IMR-90 (cell line): ENCODE data around the gene ANKRD33B. TPM values are rescaled to one million over a fixed set of nuclear protein-coding genes. Genes with fewer than 3 reads are reported as not detected.

ENCODE experiments used
- ATAC-seq: fragments of 200-7000 bp; cut with Tn5 transposase; 2 replicates; pipeline ENCODE4 v1.9.1; 2020; ENCODE audit warnings: low read depth, mild to moderate bottlenecking, moderate library complexity
- BruUV-seq: library from RNA; stranded (reverse); fragments of 400-500 nt; replicated peaks from 2 replicates; lab custom pipeline; 2021; lab: Mats Ljungman, UMichigan
- CTCF ChIA-PET: fragments of 300-600 bp; formaldehyde crosslinking; extraction: SDS; loops from one replicate; lab custom pipeline; 2021; ENCODE audit warnings: antibody characterized with exemption; lab: Yijun Ruan, JAX
- POLR2A ChIA-PET: fragments of 300-600 bp; sonication (Branson Sonifier 250); formaldehyde crosslinking; loops from one replicate; lab custom pipeline; 2022; ENCODE audit warnings: antibody characterized with exemption; ENCODE audit not compliant: unreplicated experiment; lab: Charles Lee
- DNase-seq: peaks from one replicate; pipeline ENCODE4 v3.0.0; 2013
- H2AFZ ChIP-seq: replicated peaks from 2 replicates; pipeline ENCODE3; 2013; ENCODE audit warnings: low read length, mild to moderate bottlenecking; ENCODE audit not compliant: poor library complexity
- H2AK5ac ChIP-seq: 2 replicates; pipeline ENCODE4 v1.6.1; 2013; ENCODE audit warnings: low read depth, low read length, inconsistent platforms
- H2AK9ac ChIP-seq: replicated peaks from 2 replicates; pipeline ENCODE3; 2013; ENCODE audit warnings: mild to moderate bottlenecking, low read depth, low read length, moderate library complexity; ENCODE audit not compliant: poor library complexity
- H2BK120ac ChIP-seq: 2 replicates; pipeline ENCODE4 v1.6.1; 2013; ENCODE audit warnings: low read depth, low read length, inconsistent platforms
- H2BK15ac ChIP-seq: 3 replicates; pipeline ENCODE4 v1.6.1; 2013; ENCODE audit warnings: low read depth, low read length, inconsistent platforms
- H2BK20ac ChIP-seq: 2 replicates; pipeline ENCODE4 v1.6.1; 2013; ENCODE audit warnings: low read depth, mild to moderate bottlenecking, inconsistent platforms, low read length, moderate library complexity
- H2BK5ac ChIP-seq: 2 replicates; pipeline ENCODE4 v1.6.1; 2013; ENCODE audit warnings: mild to moderate bottlenecking, low read depth, low read length, inconsistent platforms; ENCODE audit not compliant: poor library complexity, severe bottlenecking
- H3K14ac ChIP-seq: replicated peaks from 2 replicates; pipeline ENCODE4 v1.6.1; 2013; ENCODE audit warnings: low read depth, low read length, inconsistent platforms
- H3K18ac ChIP-seq: 2 replicates; pipeline ENCODE4 v1.6.1; 2013; ENCODE audit warnings: low read depth, low read length, control low read depth
- H3K23ac ChIP-seq: 2 replicates; pipeline ENCODE4 v1.6.1; 2013; ENCODE audit warnings: low read depth, low read length, inconsistent platforms
- H3K27ac ChIP-seq: 2 replicates; pipeline ENCODE4 v1.5.1; 2013; ENCODE audit warnings: mild to moderate bottlenecking, control low read depth, low read length; ENCODE audit not compliant: insufficient read depth
- H3K27me3 ChIP-seq: 2 replicates; pipeline ENCODE4 v1.6.1; 2013; ENCODE audit warnings: low read length; ENCODE audit not compliant: control insufficient read depth, insufficient read depth
- H3K36me3 ChIP-seq: 2 replicates; pipeline ENCODE4 v1.6.1; 2013; ENCODE audit warnings: low read length, mixed read lengths; ENCODE audit not compliant: control insufficient read depth, insufficient read depth
- H3K4ac ChIP-seq: 2 replicates; pipeline ENCODE4 v1.6.1; 2013; ENCODE audit warnings: low read depth, low read length, inconsistent platforms
- H3K4me1 ChIP-seq: 2 replicates; pipeline ENCODE4 v1.6.1; 2013; ENCODE audit warnings: low read length, mixed read lengths; ENCODE audit not compliant: control insufficient read depth, insufficient read depth
- H3K4me2 ChIP-seq: 2 replicates; pipeline ENCODE4 v1.6.1; 2013; ENCODE audit warnings: low read depth, mild to moderate bottlenecking, control low read depth, low read length, moderate library complexity
- H3K4me3 ChIP-seq: 2 replicates; pipeline ENCODE4 v1.5.1; 2013; ENCODE audit warnings: low read depth, mild to moderate bottlenecking, control low read depth, low read length, moderate library complexity; ENCODE audit not compliant: insufficient read depth
- H3K56ac ChIP-seq: 2 replicates; pipeline ENCODE4 v1.6.1; 2013; ENCODE audit warnings: low read length, inconsistent platforms; ENCODE audit not compliant: insufficient read depth; ENCODE audit errors: extremely low read depth
- H3K79me1 ChIP-seq, 2 experiments: 2 replicates each; pipeline ENCODE4 v1.6.1; 2013; ENCODE audit warnings: low read length in 2 of 2, inconsistent platforms in 1 of 2, low read depth in 1 of 2
- H3K9ac ChIP-seq: 2 replicates; pipeline ENCODE4 v1.6.1; 2013; ENCODE audit warnings: low read depth, low read length, control low read depth
- H3K9me1 ChIP-seq: 2 replicates; pipeline ENCODE4 v1.6.1; 2013; ENCODE audit warnings: low read length, inconsistent platforms; ENCODE audit not compliant: insufficient read depth
- H3K9me3 ChIP-seq: 2 replicates; pipeline ENCODE4 v1.6.1; 2013; ENCODE audit warnings: low read length; ENCODE audit not compliant: control insufficient read depth, insufficient read depth
- H4K20me1 ChIP-seq: 2 replicates; pipeline ENCODE4 v1.6.1; 2013; ENCODE audit warnings: low read length, inconsistent platforms; ENCODE audit not compliant: insufficient read depth
- H4K5ac ChIP-seq: 2 replicates; pipeline ENCODE4 v1.6.1; 2013; ENCODE audit warnings: mild to moderate bottlenecking, low read depth, low read length, control low read depth
- H4K8ac ChIP-seq, 2 experiments: 2 replicates each; pipeline ENCODE4 v1.6.1; 2013; ENCODE audit warnings: low read depth in 2 of 2, low read length in 2 of 2, control low read depth in 1 of 2, inconsistent platforms in 1 of 2
- H4K91ac ChIP-seq: 2 replicates; pipeline ENCODE4 v1.6.1; 2013; ENCODE audit warnings: low read depth, low read length, inconsistent platforms; ENCODE audit not compliant: insufficient read depth
- CHD1 ChIP-seq: IDR thresholded peaks from 2 replicates; pipeline ENCODE4 v1.6.1; 2012; ENCODE audit warnings: low read depth, low read length, improper control_type of control experiment
- MXI1 ChIP-seq: IDR thresholded peaks from 2 replicates; pipeline ENCODE4 v1.6.1; 2012; ENCODE audit warnings: low read depth, mild to moderate bottlenecking, low read length, moderate library complexity, borderline replicate concordance
- NFE2L2 ChIP-seq: fragments of 150-350 bp; IDR thresholded peaks from 2 replicates; pipeline ENCODE4 v1.6.1; 2016; ENCODE audit warnings: low read depth, mild to moderate bottlenecking, low read length
- POLR2A ChIP-seq: IDR thresholded peaks from 2 replicates; pipeline ENCODE4 v1.6.1; 2012; ENCODE audit warnings: mild to moderate bottlenecking, low read depth, low read length
- RCOR1 ChIP-seq: IDR thresholded peaks from 2 replicates; pipeline ENCODE4 v1.6.1; 2012; ENCODE audit warnings: mild to moderate bottlenecking, low read length, improper control_type of control experiment; ENCODE audit not compliant: insufficient replicate concordance
- RFX5 ChIP-seq: IDR thresholded peaks from 2 replicates; pipeline ENCODE4 v1.8.0; 2012; ENCODE audit warnings: low read depth, mild to moderate bottlenecking, low read length, moderate library complexity
- WGBS, 2 experiments: methylation state at CpG; one replicate each; pipeline versions ENCODE4 v1.1.5 to v1.1.7; 2013; ENCODE audit warnings: missing lambda C conversion rate in 2 of 2; ENCODE audit not compliant: insufficient read length in 1 of 2; ENCODE audit errors: extremely low coverage in 2 of 2; 5-methylcytosine and 5-hydroxymethylcytosine counted together
- dilution Hi-C: fragments of 300-500 bp; cut with HindIII; formaldehyde crosslinking; loops from one replicate; pipeline ENCODE4 v1.14.3; 2018; ENCODE audit warnings: low sequenced_read_pairs; ENCODE audit not compliant: unreplicated experiment
- in situ Hi-C: fragments of 300-500 bp; cut with MboI; formaldehyde crosslinking; loops from 3 replicates; pipeline ENCODE4 v1.14.3; 2019; ENCODE audit warnings: low sequenced_read_pairs, inconsistent platforms, mixed read lengths
- intact Hi-C: fragments of 100-400 bp; cut with micrococcal nuclease; formaldehyde crosslinking; loops from 2 replicates; pipeline ENCODE4 v1.10.0; 2022
- polyA plus RNA-seq, 3 experiments: library from polyadenylated mRNA; depleted of rRNA; stranded (reverse); fragments of >200 nt; gene quantifications; 2 replicates each; pipeline ENCODE4 v1.2.3, GENCODE V29; 2012; ENCODE audit warnings: low replicate concordance in 1 of 3
- total RNA-seq: library from RNA; depleted of rRNA; stranded (reverse); fragments of >200 nt; gene quantifications from 2 replicates; pipeline ENCODE4 v1.2.3, GENCODE V29; 2012
- TF ChIP-seq, protein P1 (sequence below): fragments of 150-350 bp; IDR thresholded peaks from 2 replicates; pipeline ENCODE4 v1.6.1; 2017; ENCODE audit warnings: mild to moderate bottlenecking, antibody characterized with exemption, low read length, low read depth

The ANKRD33B gene
- total and polyA plus RNA-seq, 2 of the 4 experiments (the other 2 are of a cell fraction) = 2.5 to 3.3 TPM

DNA sequence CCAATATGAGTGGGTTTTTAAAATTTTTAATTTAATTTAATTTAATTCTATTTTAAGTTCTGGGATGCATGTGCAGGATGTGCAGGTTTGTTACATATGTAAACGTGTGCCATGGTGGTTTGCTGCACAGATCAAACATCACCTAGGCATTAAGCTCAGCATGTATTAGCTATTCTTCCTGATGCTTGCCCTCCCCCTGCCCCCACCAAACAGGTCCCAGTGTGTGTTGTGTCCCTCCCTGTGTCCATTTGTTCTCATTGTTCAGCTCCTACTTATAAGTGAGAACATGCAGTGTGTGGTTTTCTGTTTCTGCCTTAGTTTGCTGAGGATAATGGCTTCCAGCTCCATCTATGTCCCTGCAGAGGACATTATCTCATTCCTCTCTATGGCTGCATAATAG is 35.0 kb upstream of the ANKRD33B start:
- Histone ChIP-seq H2BK15ac (peak overlapping the region; percentile 79; the same call in 2 of the 3 replicates), H3K79me1 (no peaks in the 10 kb centered on the region), H4K8ac (peak overlapping the region; percentile 31 to 69; a peak in 3 of 4 replicates), H2AFZ (no peak overlapping the region), H2AK5ac (peak overlapping the region; percentile 84; the same call in 1 of the 2 replicates), H3K27ac (no peak overlapping the region), H3K9ac (no peak overlapping the region), H4K5ac (peak overlapping the region; percentile 70), H3K56ac (no peak overlapping the region), H3K27me3 (no peaks in the 10 kb centered on the region), H3K23ac (peak overlapping the region; percentile 72; the same call in 1 of the 2 replicates), H2BK20ac (peak overlapping the region; percentile 95), H3K9me3 (no peaks in the 10 kb centered on the region), H3K36me3 (no peaks in the 10 kb centered on the region), H3K4ac (peak overlapping the region; percentile 87), H4K91ac (peak overlapping the region; percentile 92), H2BK5ac (peak overlapping the region; percentile 51), H4K20me1 (no peaks in the 10 kb centered on the region), H3K4me2 (no peak overlapping the region), H3K4me3 (no peak overlapping the region), H3K9me1 (peaks cover 24% of the 10 kb centered on the region), H3K4me1 (peaks cover 29% of the 10 kb centered on the region), H2AK9ac (no peak overlapping the region), H3K18ac (peak overlapping the region; percentile 69; the same call in 1 of the 2 replicates), H3K14ac (peak overlapping the region; percentile 96), H2BK120ac (peak overlapping the region; percentile 81)
- ATAC-seq (no peak), DNase-seq (no peak)
- in situ Hi-C loops = no loop called here
- dilution Hi-C loops = no loop called here
- POLR2A ChIA-PET = interaction anchor here (0.7 kb wide), 1 partner anchor 99 kb away, joined by 7 read pairs; no protein-coding TSS in a partner anchor
- WGBS, 2 experiments = no CpG with 5 or more reads among the region's 1 CpG
- TF ChIP-seq, protein P1, sequence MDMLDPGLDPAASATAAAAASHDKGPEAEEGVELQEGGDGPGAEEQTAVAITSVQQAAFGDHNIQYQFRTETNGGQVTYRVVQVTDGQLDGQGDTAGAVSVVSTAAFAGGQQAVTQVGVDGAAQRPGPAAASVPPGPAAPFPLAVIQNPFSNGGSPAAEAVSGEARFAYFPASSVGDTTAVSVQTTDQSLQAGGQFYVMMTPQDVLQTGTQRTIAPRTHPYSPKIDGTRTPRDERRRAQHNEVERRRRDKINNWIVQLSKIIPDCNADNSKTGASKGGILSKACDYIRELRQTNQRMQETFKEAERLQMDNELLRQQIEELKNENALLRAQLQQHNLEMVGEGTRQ = no peak
- TF ChIP-seq RFX5 (no peak), RCOR1 (no peak), POLR2A (no peak), MXI1 (no peak), CHD1 (no peak), NFE2L2 (no peak)
- BruUV-seq = no TSS peak
- intact Hi-C loops = loop anchor here (2.0 kb wide), 1 partner anchor 22 kb away; no protein-coding TSS in a partner anchor
- CTCF ChIA-PET = interaction anchor here (1.6 kb wide), 1 partner anchor 17 kb away, joined by 4 read pairs; no protein-coding TSS in a partner anchor
